Measurements from ENCODE around the gene FOXP2.

DNA sequence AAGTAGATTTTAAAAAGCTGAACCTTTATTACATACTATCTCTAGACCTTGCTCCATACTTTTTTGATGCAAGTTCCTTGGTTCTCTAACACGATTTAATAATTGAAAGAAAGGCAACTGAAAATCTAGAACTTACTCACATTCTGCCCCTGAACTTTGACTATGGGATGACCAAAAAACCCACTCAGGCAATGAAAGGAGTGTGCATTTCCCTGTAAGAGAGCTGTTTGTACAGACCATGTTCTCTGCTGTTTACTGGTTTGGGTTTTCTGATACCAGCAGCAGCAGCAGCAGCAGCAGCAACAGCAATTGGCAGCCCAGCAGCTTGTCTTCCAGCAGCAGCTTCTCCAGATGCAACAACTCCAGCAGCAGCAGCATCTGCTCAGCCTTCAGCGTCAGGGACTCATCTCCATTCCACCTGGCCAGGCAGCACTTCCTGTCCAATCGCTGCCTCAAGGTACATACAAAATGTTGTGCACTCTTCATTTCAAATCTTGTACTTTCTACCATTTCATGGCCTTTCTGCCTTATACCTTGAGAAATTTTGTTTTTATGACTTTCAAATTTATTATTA lies 216.7 kb downstream of the FOXP2 start:
- TF ChIP-seq, protein P1, sequence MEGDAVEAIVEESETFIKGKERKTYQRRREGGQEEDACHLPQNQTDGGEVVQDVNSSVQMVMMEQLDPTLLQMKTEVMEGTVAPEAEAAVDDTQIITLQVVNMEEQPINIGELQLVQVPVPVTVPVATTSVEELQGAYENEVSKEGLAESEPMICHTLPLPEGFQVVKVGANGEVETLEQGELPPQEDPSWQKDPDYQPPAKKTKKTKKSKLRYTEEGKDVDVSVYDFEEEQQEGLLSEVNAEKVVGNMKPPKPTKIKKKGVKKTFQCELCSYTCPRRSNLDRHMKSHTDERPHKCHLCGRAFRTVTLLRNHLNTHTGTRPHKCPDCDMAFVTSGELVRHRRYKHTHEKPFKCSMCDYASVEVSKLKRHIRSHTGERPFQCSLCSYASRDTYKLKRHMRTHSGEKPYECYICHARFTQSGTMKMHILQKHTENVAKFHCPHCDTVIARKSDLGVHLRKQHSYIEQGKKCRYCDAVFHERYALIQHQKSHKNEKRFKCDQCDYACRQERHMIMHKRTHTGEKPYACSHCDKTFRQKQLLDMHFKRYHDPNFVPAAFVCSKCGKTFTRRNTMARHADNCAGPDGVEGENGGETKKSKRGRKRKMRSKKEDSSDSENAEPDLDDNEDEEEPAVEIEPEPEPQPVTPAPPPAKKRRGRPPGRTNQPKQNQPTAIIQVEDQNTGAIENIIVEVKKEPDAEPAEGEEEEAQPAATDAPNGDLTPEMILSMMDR (IDR thresholded peaks at IDR 0.05; ENCODE audit: low read length), result no peak
- TF ChIP-seq EZH2 (IDR thresholded peaks at IDR 0.05; ENCODE audit: borderline replicate concordance, low read length), result no peak
